Globus pallidus (tissue), 1 donor: ENCODE measurements around the gene BBS9.
"Not testable (repeated sequence)": the region's sequence is repeated elsewhere in the genome, so short reads cannot be mapped to it uniquely, and the experiment has no call there.

ENCODE experiments used
- DNase-seq: peaks from one replicate; pipeline ENCODE4 v3.0.0-alpha.2; 2015; ENCODE audit warnings: low spot score

BBS9 gene

DNA sequence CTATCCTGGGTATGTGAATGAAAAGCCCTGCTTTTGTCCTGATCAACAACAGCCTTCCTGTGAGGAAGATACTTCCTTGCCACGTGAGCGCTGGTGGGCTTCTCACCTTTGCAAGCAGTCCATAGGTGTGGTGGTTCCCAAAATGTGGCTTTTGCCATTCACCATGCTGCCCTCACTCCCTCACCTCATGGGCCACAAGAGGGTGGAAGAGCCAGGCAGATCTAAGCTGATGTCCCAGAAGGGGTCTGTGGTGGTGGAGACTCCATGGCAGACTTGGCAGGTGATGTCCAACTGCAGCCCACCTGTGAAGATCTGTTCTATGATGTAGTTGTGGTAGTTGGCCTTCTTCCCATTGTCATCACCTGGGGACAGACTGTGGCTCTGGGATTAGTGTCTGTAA, 147.4 kb downstream of the BBS9 start:
- no peak for DNase-seq

DNA sequence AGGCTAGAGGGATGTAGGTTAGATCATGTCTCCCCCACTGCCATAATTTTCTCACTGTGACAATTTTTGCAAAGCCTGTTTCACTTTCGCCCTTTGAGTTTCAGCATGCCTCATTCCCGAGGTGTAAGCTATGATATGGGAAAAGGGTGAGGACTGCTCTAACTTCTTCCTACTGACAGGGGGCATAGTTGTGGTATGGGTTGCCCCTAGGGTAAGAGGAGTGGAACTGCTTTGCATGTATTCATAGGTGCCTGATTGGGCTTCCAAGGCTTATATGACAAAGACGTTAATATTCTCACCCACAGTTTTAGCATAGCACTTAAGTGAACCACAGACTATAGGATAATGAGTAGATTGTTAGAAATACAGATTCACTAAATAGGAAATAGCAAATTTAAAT, 148.7 kb downstream of the BBS9 start:
- no peak for DNase-seq

DNA sequence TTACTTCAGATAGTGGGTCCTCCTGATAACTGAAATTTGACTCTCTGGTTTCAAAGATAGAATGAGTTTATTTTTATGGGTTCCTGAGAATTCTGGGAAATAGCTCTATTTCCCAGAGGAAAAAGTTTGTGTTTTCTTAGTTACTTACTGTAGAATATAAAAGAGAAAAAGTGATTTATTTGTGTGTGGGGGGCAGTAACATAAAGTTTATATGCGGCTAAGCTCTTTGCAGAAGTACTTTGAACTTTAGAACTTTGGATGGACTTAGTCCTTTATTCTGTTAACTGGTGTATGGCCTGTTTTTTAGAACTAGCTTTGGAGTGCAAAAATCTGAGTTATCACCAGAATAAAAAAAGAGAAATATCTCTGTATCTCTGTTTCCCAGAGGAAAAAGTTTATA, 157.1 kb downstream of the BBS9 start:
- no peak for DNase-seq

DNA sequence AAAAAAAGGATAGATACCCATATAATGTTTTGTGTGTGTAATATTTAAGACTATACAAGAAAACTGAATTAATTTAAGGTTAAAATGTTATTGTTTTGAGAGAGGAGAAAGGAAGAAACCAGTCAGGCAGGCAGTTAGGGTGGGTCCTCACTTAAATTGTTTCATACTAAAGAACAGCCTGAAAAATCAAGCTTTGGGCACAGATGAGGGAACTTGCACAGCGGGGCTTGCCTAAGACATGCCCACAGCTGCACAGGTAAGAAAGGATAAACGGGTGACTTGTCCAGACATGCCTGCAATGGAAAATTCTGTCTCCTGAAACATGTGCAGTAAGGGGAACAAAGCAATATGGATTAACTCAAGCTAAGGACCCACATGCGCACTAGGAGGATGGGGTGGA, 158.4 kb downstream of the BBS9 start:
- no peak for DNase-seq

DNA sequence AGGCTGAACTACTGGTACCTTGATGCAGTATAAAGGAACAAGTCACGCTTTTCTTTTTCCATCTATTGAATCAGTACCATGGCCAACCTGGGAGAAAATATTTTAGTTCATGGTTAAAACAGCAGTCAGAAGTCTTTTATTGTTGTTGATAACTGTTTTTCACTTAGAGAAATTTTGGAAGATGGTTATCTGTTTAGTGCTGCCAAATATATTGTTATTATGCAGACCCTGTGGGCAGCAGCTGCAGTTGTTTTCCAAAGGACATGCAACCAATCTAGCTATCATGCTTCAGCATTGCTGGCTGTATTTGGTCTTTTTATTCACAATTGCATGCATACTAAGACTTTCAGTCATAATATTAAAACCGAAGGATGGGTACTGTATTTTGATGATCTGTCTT, 169.5 kb downstream of the BBS9 start:
- no peak for DNase-seq

DNA sequence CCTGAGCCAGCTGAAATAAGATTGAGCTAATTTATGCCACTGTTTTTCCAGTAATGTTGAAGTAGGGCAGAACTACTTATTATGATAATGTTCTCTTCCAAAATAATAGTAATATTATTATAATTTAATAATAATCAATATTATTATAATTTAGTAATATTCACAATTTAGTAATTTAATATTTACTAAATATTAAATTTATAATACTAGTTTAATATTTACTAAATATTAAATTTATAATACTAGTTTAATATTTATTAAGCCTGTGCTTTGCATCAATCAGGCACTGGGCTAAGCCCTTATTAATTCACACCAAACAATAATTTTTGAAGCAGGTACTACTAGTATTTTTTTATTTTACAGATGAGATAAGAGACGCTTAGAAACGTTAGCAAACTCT, 170.1 kb downstream of the BBS9 start:
- DNase-seq, result no peak

DNA sequence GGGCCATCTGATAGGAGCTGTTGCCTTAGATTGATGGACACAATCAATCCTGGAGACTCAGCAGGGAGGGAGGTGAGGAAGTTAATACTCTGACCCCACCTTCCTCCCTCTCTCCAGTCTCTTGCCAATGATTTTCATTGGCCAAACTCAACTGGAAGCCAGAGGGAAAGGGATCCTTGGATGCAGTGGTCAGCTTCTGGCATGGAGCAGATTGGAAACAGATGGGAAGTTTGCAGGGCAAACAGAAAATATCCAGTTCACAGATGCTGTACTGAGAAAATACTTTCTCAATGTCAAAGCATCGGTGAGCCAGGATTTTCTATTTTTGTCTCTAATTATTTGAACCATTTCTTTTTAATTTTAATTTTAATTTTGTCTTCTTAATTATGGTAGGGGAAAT, 170.8 kb downstream of the BBS9 start:
- DNase-seq, result no peak

DNA sequence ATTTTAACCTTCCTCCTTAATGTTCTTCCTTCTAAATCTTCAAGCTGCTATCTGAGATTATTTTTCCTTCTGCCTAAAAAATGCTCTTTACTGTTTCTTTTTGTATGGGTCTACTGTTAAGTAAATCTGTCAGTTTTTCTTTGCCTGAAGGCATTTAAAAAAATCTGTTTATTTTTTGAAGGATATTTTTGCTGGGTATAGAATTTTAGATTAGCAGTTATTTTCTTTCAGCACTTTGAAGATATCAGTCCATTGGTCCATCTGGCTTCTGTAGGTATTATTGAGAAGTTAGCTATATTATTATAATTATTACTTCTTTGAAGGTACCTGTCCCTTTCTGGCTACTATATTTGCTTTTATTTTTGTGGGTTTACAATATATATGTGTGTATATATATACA, 171.4 kb downstream of the BBS9 start:
- DNase-seq, result no peak

DNA sequence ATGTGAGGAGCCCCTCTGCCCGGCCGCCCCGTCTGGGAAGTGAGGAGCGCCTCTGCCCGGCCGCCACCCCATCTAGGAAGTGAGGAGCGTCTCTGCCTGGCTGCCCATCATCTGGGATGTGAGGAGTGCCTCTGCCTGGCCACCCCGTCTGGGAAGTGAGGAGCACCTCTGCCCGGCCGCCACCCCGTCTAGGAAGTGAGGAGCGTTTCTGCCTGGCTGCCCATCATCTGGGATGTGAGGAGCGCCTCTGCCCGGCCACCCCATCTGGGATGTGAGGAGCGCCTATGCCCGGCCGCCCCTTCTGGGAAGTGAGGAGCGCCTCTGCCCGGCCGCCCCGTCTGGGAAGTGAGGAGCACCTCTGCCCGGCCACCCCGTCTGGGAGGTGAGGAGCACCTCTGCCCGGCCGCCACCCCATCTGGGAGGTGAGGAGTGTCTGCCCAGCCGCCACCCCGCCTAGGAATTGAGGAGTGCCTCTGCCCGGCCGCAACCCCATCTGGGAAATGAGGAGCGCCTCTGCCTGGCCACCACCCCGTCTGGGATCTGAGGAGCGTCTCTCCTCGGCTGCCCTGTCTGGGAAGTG, 174.7 kb downstream of the BBS9 start:
- DNase-seq, result not testable (repeated sequence)

DNA sequence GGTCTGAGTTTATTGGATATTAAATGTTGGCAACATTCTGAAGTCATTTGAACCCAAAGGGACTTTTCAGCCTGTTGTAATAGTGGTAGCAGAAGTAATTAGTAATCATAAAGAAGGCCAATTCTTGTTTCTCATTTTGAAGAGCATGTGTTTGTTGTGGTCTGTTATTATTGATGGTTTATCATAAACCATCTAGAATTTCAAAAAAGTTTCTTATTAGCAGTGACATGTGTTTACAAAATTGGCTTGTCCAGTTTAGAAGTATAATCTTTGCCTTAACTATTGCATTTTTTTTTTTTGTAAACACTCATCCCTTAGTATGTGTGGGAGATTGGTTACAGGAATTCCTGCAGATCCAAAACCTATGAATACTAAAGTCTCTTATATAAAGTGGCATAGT, 177.8 kb downstream of the BBS9 start:
- no peak for DNase-seq

DNA sequence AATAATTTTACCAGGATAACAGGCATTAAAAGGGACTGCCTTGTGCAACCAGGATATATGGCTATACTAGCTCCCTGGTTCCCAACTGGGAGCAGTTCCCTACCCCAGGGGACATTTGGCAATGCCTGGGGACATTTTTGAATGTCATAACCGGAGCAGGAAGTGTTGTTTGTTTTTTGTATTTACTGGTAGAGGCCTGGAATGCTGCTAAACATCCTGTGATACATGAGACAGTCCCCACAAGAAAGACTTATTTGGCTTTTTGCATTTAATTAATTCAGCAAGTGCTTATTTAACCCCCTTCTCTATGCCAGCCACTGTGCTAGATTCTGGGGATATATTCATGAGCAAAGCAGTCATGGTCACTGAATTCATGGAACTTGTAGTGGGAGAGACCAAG, 181.2 kb downstream of the BBS9 start:
- DNase-seq, result no peak

DNA sequence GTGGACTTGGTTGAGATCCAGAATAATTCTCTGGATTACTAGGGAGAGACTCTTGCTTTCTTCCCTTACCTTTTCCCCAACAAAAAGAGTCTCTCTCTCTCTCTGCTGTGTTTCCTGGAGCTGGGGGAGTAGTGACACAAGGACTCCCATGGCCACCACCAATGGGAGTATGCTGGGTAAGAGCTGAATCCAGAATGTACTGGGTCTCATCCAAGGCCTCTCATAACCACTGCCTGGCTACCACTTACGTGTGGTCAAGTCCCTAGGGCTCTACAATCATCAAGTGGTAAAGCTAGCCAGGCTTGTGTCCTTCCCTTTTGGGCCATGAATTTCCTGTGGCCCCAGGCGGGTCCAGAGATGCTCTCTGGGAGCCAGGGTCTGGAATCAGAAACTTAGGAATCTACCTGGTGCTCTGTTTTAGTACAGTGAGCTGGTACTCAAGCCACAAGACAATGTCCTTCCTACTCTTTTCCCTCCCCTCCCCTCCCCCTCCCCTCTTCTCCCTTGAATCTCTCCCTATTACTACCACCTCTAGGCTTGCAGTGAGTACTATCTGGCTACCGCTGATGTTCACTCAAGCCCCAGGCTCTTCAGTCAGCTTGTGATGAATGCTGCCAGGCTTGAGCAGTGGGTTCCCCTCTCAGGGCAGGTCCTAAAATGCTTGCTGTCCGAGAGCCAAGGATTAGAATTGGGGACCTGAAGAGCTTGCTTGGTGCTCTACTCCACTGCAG, 196.6 kb downstream of the BBS9 start:
- DNase-seq, result no peak

DNA sequence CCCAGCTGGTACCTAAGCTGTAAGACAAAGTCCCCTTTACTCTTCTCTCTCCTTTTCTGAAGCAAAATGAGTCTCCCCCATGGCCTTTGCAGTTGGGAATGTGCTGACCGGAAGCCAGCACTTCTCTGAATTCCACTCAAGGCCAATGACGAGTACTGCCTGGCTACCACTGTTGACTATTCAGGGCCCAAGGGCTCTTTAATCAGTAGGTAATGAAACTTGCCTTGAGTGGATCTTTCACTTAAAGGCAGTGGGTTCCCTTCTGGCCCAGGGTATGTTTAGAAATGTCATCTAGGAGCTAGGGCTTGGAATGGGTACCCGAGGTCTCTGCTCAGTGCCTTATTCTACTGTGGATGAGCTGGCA, 197.1 kb downstream of the BBS9 start:
- no peak for DNase-seq

DNA sequence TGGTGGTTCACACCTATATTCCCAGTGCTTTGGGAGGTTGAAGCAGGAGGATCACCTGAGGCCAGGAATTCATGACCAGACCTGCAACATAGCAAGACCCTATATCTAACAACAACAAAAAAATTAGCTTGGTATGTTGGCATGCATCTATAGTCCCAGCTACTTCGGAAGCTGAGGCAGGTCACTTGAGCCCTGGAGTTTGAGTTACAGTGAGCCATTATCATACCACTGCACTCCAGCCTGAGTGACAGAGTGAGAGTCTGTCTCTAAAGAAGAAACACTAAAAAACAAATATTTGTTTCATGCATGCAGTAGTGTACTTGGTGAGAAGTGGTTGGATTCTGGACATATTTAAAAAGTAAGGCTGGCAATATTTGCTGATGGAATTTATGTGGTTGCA, 198.1 kb downstream of the BBS9 start:
- no peak for DNase-seq

DNA sequence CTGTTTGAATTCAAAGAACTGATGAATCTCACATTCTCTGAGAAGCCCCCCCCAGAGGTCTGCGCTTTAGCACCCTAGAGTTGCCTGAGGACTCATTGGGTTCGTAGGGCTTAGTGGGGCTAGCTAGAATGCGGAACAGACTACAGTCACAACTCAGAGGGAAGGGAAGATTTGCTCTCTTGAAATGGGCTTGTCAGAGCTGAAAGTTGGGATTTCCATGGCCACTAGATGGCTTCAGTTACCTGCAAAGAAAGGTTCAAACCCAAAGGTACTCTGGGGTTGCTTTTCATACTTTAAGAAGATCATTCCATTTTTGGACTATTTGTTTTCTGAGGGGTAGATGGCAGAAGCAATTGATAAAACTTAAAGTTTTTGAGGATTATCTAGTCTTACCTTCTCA, 205.0 kb downstream of the BBS9 start:
- no peak for DNase-seq

DNA sequence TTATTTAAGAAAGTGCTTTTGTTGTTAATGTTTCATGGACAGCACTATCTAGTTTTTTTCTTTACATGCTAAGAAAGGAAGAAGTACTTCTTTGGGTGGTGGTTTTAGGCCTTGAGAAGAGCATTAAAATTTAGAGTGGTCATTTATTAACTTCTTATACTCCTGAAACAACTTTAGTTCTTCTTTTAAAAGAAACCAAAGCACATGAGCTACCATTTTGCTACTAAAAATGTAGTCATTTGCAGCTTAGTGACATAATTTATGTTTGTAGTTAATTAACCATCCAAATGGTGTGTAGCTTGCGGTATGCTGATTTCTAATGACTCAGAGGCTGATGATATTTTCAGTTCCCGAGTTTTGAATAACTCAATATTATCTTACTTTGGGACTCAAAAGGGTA, 207.5 kb downstream of the BBS9 start:
- DNase-seq, result no peak

DNA sequence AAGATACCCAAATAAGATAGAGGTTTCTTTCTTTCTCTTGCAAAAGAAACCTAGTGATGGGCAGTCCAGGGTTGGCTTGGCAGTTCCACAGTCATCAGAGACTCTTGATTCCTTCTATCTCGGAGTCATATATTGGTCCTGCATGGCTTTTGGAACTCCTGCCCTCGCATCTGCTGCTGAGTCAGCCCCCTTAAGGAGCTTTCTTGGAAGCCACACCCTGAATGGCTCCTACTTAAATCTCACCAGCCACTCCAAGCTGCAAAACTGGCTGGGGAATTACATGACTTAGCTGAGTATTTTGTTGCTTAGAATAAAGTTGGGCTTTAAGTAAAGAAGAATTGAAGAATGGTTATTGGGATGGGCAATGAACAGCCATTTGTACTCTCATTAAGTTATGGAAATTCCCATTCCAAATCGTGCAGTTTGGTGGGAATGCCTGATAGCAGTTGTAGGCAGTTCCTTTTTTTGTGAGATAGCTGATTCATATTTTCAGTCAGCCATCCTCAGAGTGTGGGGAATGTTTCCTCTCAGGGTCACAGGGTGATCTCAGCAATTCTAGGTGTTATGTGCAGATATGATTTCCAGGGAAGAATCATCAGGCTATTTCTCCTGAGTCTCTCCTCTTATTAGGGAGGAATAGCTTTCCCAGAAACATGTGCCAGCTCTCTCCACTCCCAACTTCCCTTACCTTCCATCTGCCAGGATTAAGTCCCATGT, 209.9 kb downstream of the BBS9 start:
- no peak for DNase-seq

DNA sequence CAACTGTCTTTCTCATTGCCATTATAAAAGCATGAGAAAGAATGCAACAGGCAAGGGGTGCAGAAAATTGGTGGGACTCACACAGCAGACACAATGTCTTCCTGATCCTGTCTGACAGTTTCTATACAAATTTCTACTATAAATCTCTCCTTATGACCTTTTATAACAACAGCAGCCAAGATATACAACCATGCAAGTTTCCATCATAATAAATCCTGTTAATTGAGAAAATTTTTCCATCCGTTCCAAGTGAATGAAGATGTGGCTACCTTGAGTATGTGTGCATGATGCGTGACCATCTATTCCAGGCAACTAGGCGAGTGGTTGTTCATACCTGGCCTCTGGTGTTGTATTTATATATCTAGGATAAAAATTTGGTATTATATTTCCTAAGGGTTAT, 216.7 kb downstream of the BBS9 start:
- DNase-seq, result no peak

DNA sequence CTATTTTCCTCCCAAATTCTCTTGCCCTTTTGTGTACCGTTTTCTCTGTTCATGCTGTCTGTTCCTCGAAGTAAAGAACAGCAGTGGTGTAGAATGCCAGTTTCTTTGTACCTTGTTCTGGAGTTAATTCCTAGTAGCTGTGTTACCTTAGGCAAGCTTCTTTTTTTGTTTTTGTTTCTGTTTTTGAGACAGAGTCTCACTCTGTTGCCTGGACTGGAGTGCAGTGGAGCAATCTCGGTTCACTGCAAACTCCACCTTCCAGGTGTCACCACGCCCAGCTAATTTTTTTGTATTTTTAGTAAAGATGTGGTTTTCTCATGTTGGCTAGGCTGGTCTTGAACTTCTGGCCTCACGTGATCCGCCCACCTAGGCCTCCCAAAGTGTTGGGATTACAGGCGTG, 221.2 kb downstream of the BBS9 start:
- no peak for DNase-seq

DNA sequence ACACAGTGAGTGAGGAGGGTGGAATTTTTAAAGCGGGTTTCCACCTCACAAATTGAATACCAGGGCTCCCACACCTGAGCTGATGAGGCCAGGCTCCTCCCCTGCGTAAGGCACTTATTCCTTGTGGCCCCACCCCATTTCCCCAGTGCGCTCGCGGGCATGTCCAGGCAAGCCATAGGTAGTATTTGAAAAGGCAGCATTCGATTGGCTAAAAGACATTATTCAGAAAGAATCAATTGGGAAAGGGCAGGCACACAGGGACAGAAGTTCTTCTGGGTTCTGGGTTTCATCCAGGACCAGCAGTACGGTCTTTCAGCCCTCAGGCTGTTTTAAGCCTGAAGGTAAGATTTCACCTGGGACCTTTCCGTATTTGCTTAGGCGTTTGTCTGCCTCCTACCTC, 222.3 kb downstream of the BBS9 start:
- DNase-seq, result no peak

DNA sequence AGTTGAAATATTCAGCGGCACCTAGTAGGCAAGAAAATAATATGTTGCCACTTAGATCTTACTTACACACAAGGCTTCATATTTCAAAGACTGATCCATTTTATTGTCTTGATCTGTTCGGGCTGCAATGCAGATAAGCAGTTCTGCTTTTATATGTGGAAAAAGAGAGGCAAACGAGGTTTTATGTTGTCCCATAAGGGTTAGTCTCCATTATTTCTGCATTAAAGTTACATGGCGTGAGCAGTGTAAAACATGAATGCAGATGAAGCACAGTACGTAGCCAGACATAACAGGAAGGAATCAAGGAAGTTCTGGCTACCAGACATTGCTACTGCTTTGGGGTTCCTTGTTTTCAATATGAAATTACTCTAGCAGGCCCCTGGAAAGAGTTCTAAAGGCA, 224.8 kb downstream of the BBS9 start:
- DNase-seq, result no peak

DNA sequence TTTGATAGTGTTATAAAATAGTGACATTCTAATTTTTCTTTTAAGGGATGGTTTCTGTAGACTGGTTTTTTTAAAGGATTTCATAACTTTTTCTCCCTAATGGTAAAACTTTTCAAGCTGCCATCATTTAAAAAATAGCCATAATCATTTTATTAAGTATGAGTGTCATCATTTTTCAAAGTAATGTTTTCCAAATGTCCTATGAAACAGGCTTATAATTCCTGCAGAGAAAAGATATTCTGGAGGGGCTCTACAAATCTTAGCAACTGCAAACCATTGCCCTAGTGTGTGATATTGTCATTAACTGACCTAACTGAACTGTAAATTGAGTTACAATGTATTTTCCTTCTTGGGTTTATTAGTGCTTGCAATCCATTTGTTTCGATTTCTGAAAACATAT, 226.0 kb downstream of the BBS9 start:
- no peak for DNase-seq

DNA sequence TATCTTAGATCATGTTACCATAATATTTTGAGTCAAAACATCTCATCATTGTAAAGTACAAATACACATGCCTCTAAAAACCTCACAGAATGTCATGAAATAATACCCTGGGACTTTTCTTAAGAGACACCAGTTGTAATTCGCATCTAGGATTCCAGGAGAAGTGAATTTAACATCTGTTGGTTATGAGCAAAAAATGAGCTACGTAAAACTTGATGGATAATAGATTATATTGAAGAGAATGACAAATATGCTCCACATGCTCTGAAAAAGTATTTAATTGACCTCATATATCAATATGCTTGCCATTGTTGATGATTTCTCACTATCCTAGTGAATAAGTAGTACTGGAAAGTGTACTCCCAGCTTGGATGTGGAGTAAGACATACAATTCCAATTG, 227.0 kb downstream of the BBS9 start:
- DNase-seq, result no peak

DNA sequence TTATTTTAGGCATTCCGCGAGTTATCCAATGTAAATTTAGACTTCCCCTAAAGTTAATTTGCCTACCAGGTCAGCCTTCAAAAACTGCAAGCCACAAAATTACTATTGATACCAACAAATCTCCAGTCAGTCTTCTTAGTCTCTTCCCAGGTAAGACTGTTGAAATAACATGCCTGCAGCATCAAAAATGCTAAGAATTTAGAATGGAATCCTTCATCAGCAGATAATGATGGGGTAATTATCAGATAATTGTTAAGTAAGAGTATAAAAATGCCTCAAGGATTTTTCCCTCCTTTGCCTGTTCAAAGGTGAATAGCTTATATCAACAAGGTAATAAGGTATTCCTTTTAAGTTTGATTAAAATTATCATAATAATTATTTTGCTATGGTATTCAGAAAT, 228.5 kb downstream of the BBS9 start:
- DNase-seq, result no peak
